Neural progenitor cell (in vitro differentiated cells): ENCODE data around the gene TCHH. TPM values are rescaled to one million over a fixed set of nuclear protein-coding genes. Genes with fewer than 3 reads are reported as not detected.
"Not testable (repeated sequence)": the region's sequence is repeated elsewhere in the genome, so short reads cannot be mapped to it uniquely, and the experiment has no call there.

Experiments
- DNase-seq: peaks from one replicate; pipeline ENCODE4 v3.0.0-alpha.2; 2016; ENCODE audit warnings: low spot score
- H2AFZ ChIP-seq: fragments of 200-600 bp; sonication (generic); replicated peaks from 2 replicates; pipeline ENCODE4 v1.6.1; 2016; ENCODE audit warnings: antibody characterized with exemption
- H3F3A ChIP-seq: fragments of 200-600 bp; sonication (generic); 2 replicates; pipeline ENCODE4 v1.6.1; 2016; ENCODE audit warnings: antibody characterized with exemption, low read depth
- H3K27ac ChIP-seq: fragments of 200-600 bp; sonication (generic); 2 replicates; pipeline ENCODE4 v1.5.1; 2016; ENCODE audit warnings: mild to moderate bottlenecking
- H3K27me3 ChIP-seq: fragments of 200-600 bp; sonication (generic); 2 replicates; pipeline ENCODE4 v1.6.1; 2016; ENCODE audit warnings: mild to moderate bottlenecking, moderate library complexity
- H3K36me3 ChIP-seq: fragments of 200-600 bp; sonication (generic); 2 replicates; pipeline ENCODE4 v1.5.1; 2016
- H3K4me1 ChIP-seq: fragments of 200-600 bp; sonication (generic); 2 replicates; pipeline ENCODE4 v1.6.1; 2016; ENCODE audit warnings: mixed run types
- H3K4me2 ChIP-seq: fragments of 200-600 bp; sonication (generic); 2 replicates; pipeline ENCODE4 v1.6.1; 2016
- H3K4me3 ChIP-seq: fragments of 200-600 bp; sonication (generic); 2 replicates; pipeline ENCODE4 v1.5.1; 2016
- H3K79me2 ChIP-seq: fragments of 200-600 bp; sonication (generic); 2 replicates; pipeline ENCODE4 v1.6.1; 2016; ENCODE audit warnings: low read depth
- H3K9ac ChIP-seq: fragments of 200-600 bp; sonication (generic); 2 replicates; pipeline ENCODE4 v1.6.1; 2016
- H3K9me3 ChIP-seq: fragments of 200-600 bp; sonication (generic); 2 replicates; pipeline ENCODE4 v1.5.1; 2016; ENCODE audit warnings: low read depth
- H4K20me1 ChIP-seq: fragments of 200-600 bp; sonication (generic); 2 replicates; pipeline ENCODE4 v1.6.1; 2016; ENCODE audit warnings: low read depth
- H3K27ac Mint-ChIP-seq: 3 replicates; pipeline ENCODE4 v1.8.0; 2021; ENCODE audit warnings: mixed read lengths
- H3K27me3 Mint-ChIP-seq: 2 replicates; pipeline ENCODE4 v1.8.0; 2022; ENCODE audit warnings: low read depth, mild to moderate bottlenecking, inconsistent platforms, moderate library complexity, mixed read lengths; ENCODE audit not compliant: insufficient read depth
- H3K36me3 Mint-ChIP-seq: 3 replicates; pipeline ENCODE4 v1.8.0; 2021; ENCODE audit warnings: mixed read lengths
- H3K4me1 Mint-ChIP-seq: 3 replicates; pipeline ENCODE4 v1.8.0; 2021; ENCODE audit warnings: mixed read lengths
- H3K4me3 Mint-ChIP-seq: 3 replicates; pipeline ENCODE4 v1.8.0; 2021; ENCODE audit warnings: mild to moderate bottlenecking, moderate library complexity, mixed read lengths
- H3K9me3 Mint-ChIP-seq: 3 replicates; pipeline ENCODE4 v1.8.0; 2020; ENCODE audit warnings: mixed read lengths
- CTCF ChIP-seq: fragments of 200-600 bp; sonication (generic); IDR thresholded peaks from 2 replicates; pipeline ENCODE4 v1.5.1; 2017; ENCODE audit warnings: antibody characterized with exemption, mild to moderate bottlenecking
- EZH2 ChIP-seq: fragments of 200-600 bp; sonication (generic); IDR thresholded peaks from 2 replicates; pipeline ENCODE4 v1.6.1; 2017; ENCODE audit warnings: antibody characterized with exemption, mild to moderate bottlenecking, moderate library complexity
- EZH2phosphoT487 ChIP-seq: fragments of 200-600 bp; sonication (generic); IDR thresholded peaks from 2 replicates; pipeline ENCODE4 v1.6.1; 2017; ENCODE audit warnings: antibody characterized with exemption
- total RNA-seq: library from RNA; depleted of rRNA; stranded (reverse); fragments of >200 nt; gene quantifications from 2 replicates; pipeline ENCODE4 v1.2.3, GENCODE V29; 2015; ENCODE audit warnings: low replicate concordance

The TCHH gene
- total RNA-seq, 1 donor from 2014 or later = 0.07 TPM

- H2AFZ ChIP-seq = no peak overlapping the region
- H3K4me1 ChIP-seq = no peaks in the 10 kb centered on the region
- H3K36me3 Mint-ChIP-seq = no peaks in the 10 kb centered on the region
- H3K4me3 ChIP-seq = no peak overlapping the region
- H3K27ac Mint-ChIP-seq = no peak overlapping the region
- H3K9me3 ChIP-seq = peaks cover 10% of the 10 kb centered on the region
- H3K27ac ChIP-seq = no peak overlapping the region
- H3K4me2 ChIP-seq = no peak overlapping the region
- no peaks in the 10 kb centered on the region for H4K20me1 ChIP-seq
- H3K4me3 Mint-ChIP-seq = no peak overlapping the region
- no peak for DNase-seq
- no peaks in the 10 kb centered on the region for H3K79me2 ChIP-seq
- H3K36me3 ChIP-seq = no peaks in the 10 kb centered on the region
- no peaks in the 10 kb centered on the region for H3K27me3 ChIP-seq
- peaks cover 2% of the 10 kb centered on the region for H3K27me3 Mint-ChIP-seq
- H3K9ac ChIP-seq = no peak overlapping the region
- H3K4me1 Mint-ChIP-seq = no peaks in the 10 kb centered on the region
- TF ChIP-seq EZH2 (no peak), CTCF (no peak)
- H3K9me3 Mint-ChIP-seq = peaks cover 7% of the 10 kb centered on the region
- H3F3A ChIP-seq = no peaks in the 10 kb centered on the region
These were observed 36.4 kb upstream of the TCHH start for GRCh38 chr1:152151646-152152045.

- peaks cover 13% of the 10 kb centered on the region for H3K9me3 Mint-ChIP-seq
- peaks cover 10% of the 10 kb centered on the region for H3K9me3 ChIP-seq
- H3F3A ChIP-seq = no peaks in the 10 kb centered on the region
- no peaks in the 10 kb centered on the region for H3K79me2 ChIP-seq
- H3K4me3 ChIP-seq = no peak overlapping the region
- no peak overlapping the region for H3K27ac ChIP-seq
- H3K4me1 Mint-ChIP-seq = no peaks in the 10 kb centered on the region
- H3K27me3 Mint-ChIP-seq = peaks cover 5% of the 10 kb centered on the region
- TF ChIP-seq CTCF (no peak), EZH2 (no peak), EZH2phosphoT487 (no peak)
- no peaks in the 10 kb centered on the region for H3K27me3 ChIP-seq
- H4K20me1 ChIP-seq = no peaks in the 10 kb centered on the region
- no peak overlapping the region for H3K4me3 Mint-ChIP-seq
- no peak overlapping the region for H2AFZ ChIP-seq
- no peak overlapping the region for H3K9ac ChIP-seq
- H3K36me3 Mint-ChIP-seq = no peaks in the 10 kb centered on the region
- H3K4me1 ChIP-seq = no peaks in the 10 kb centered on the region
- no peaks in the 10 kb centered on the region for H3K36me3 ChIP-seq
- no peak for DNase-seq
- no peak overlapping the region for H3K27ac Mint-ChIP-seq
- no peak overlapping the region for H3K4me2 ChIP-seq
These were observed 33.7 kb upstream of the TCHH start for GRCh38 chr1:152148981-152149380.

- H3K4me3 Mint-ChIP-seq = no peak overlapping the region
- H3K27me3 ChIP-seq = no peaks in the 10 kb centered on the region
- no peaks in the 10 kb centered on the region for H3K36me3 ChIP-seq
- H2AFZ ChIP-seq = no peak overlapping the region
- H3K4me2 ChIP-seq = no peak overlapping the region
- H3K4me1 ChIP-seq = no peaks in the 10 kb centered on the region
- no peaks in the 10 kb centered on the region for H3F3A ChIP-seq
- H3K9me3 Mint-ChIP-seq = peaks cover 13% of the 10 kb centered on the region
- H4K20me1 ChIP-seq = no peaks in the 10 kb centered on the region
- DNase-seq = no peak
- H3K36me3 Mint-ChIP-seq = no peaks in the 10 kb centered on the region
- no peak overlapping the region for H3K27ac ChIP-seq
- no peak overlapping the region for H3K4me3 ChIP-seq
- no peaks in the 10 kb centered on the region for H3K4me1 Mint-ChIP-seq
- peaks cover 5% of the 10 kb centered on the region for H3K27me3 Mint-ChIP-seq
- H3K27ac Mint-ChIP-seq = no peak overlapping the region
- H3K9me3 ChIP-seq = peaks cover 10% of the 10 kb centered on the region
- no peak for TF ChIP-seq EZH2phosphoT487
- TF ChIP-seq EZH2 = no peak
- H3K79me2 ChIP-seq = no peaks in the 10 kb centered on the region
- no peak overlapping the region for H3K9ac ChIP-seq
These were observed 32.8 kb upstream of the TCHH start for GRCh38 chr1:152148051-152148450.

- DNase-seq = no peak
- Histone ChIP-seq H3K27me3 (no peaks in the 10 kb centered on the region), H3K36me3 (no peaks in the 10 kb centered on the region), H2AFZ (no peak overlapping the region), H3K9me3 (peaks cover 10% of the 10 kb centered on the region), H4K20me1 (no peaks in the 10 kb centered on the region), H3K4me3 (no peak overlapping the region), H3K9ac (no peak overlapping the region), H3F3A (no peaks in the 10 kb centered on the region), H3K4me2 (no peak overlapping the region), H3K27ac (no peak overlapping the region), H3K79me2 (no peaks in the 10 kb centered on the region), H3K4me1 (no peaks in the 10 kb centered on the region)
- Mint-ChIP-seq H3K9me3 (peaks cover 13% of the 10 kb centered on the region), H3K36me3 (no peaks in the 10 kb centered on the region), H3K27me3 (peaks cover 3% of the 10 kb centered on the region), H3K4me1 (no peaks in the 10 kb centered on the region), H3K4me3 (no peak overlapping the region), H3K27ac (no peak overlapping the region)
- TF ChIP-seq EZH2 (no peak), CTCF (no peak), EZH2phosphoT487 (no peak)
These were observed 30.5 kb upstream of the TCHH start for GRCh38 chr1:152145769-152146168.

- not testable (repeated sequence) for H3K4me1 Mint-ChIP-seq, H3K4me3 ChIP-seq, H3K36me3 ChIP-seq, H3K9me3 ChIP-seq, H3K27me3 Mint-ChIP-seq, DNase-seq, H3K27me3 ChIP-seq, H2AFZ ChIP-seq, H3K79me2 ChIP-seq, H3K27ac ChIP-seq, H3F3A ChIP-seq, H3K4me2 ChIP-seq, H3K9ac ChIP-seq, H3K27ac Mint-ChIP-seq, H3K4me3 Mint-ChIP-seq, H4K20me1 ChIP-seq, H3K4me1 ChIP-seq, H3K36me3 Mint-ChIP-seq
- peaks cover 13% of the 10 kb centered on the region for H3K9me3 Mint-ChIP-seq
These were observed 29.5 kb upstream of the TCHH start for GRCh38 chr1:152144674-152145183.
